ENCODE data around the gene PIANP.
A peak's percentile ranks its signal among the peaks of the same experiment; 100 is the strongest.

PIANP gene

DNA sequence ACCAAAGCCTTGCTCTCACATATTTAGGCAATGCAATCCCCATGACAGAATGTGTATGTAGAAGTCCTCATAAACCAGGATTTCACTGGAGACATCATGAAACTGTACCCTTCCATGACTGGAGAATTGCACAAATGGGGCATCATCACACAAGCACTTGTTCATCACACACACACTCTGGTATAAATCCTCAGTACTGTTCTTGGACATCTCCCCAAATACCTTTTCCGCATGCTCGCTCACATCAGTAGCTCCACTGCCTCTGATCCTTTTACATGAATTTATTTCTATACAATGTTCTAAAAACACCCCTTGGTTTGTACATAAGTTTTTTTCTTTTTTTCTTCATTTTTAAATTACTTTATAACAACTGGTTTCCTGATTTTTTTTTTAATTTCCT is 34.4 kb downstream of the PIANP start:
- no peak for DNase-seq

DNA sequence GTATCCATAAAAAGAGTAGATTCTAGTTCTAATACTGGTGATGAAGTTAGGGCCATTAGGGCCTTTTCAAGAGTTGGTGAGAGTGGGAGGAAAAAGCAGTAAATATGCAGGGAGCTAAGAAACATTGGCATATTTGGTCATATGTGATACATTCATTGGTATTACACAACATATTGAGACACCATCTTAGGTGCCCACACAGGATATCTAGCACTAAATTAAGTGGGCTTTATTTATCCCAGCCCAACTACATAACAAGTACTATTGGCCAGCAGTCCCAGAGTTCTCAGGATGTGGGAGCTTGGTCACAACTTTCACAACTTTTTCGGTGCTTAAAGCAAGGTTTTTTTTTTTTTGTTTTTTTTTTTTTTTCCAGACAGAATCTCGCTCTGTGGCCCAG is 35.7 kb downstream of the PIANP start:
- DNase-seq = no peak

- peak; percentile 100 for DNase-seq
These were observed 37.5 kb downstream of the PIANP start, which contains the start of gene ING4 for GRCh38 chr12:6662906-6663742. Gene ING4 (minus strand): TSS chr12:6663119. CDS start chr12:6663101, 18 bp downstream.

DNA sequence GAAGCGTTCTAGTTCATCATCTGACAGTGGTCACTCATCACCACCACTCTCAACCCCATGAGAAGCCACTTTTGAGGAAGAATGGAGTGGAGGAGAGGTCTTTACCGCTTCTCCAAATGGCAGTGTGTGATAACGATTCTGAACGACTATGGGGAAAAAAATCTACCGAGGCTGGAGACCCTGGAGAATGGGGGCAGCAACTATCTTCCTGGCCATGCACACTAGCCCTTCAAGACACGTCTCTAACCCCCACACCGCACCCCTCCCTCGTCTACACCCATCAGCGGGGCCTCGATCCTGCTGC is 38.1 kb downstream of the PIANP start:
- DNase-seq = no peak

DNA sequence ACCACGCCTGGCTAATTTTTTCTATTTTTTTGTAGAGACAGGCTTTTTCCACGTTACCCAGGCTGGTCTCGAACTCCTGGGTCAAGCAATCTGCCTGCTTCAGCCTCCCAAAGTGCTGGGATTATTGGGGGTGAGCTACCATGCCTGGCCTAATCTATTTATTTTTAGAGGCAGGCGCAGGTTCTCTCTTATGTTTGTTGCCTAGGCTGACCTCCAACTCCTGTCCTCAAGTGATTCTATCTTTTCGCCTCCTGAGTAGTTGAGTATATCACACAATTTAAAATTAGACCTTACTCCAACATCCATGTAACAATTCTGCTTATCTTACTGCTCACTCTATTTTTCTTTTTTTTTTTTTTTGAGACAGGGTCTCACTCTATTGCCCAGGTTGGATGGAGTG is 46.6 kb downstream of the PIANP start:
- no peak for DNase-seq

DNA sequence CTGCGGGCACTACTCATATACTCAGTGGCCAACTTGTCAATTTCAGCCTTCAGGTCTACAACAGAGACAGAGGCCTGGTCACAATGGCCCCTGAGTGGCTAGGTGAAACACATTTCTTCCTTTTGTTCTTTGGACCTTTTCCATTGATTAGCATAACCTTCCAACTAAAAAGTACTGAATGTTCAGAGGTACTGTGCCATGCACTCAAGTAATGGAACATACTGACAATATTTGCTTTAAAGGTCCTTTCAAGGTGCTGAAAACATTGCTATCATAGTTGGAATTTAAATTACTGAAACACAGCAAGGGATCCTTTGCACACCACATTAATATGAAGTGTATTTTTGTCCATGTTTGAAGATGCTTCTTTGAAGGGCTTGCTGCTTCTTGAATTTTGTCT is 47.3 kb downstream of the PIANP start:
- no peak for DNase-seq

- no peak for DNase-seq
These were observed 48.2 kb downstream of the PIANP start for GRCh38 chr12:6652391-6652790.

DNA sequence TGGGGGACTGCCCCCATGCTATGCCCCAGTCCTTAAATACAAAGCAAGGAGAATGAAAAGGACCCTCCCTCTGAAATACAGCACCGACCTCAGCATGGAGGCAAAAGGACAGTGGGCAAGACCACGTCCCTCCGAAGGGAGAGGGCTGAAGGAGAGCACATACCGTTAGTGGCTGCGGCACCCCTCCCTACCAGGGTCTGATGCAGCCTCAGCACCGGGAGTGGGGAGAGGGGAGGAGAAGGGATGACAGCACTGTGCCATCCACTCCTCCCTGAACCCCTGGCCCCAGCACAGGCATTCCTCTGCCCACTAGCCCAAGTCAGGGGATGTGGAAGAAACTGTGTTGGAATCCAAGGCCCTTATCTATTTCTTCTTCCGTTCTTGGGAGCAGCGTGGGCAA is 49.8 kb downstream of the PIANP start:
- no peak for DNase-seq

GRCh38 chr12:6647083-6647604 is 53.5 kb downstream of the PIANP start, which contains the start of gene ACRBP:
Gene ACRBP (minus strand): TSS chr12:6647432. CDS start chr12:6647366, 66 bp downstream.
- no peak for DNase-seq

GRCh38 chr12:6646276-6647082 is 54.1 kb downstream of the PIANP start:
- DNase-seq = no peak

DNA sequence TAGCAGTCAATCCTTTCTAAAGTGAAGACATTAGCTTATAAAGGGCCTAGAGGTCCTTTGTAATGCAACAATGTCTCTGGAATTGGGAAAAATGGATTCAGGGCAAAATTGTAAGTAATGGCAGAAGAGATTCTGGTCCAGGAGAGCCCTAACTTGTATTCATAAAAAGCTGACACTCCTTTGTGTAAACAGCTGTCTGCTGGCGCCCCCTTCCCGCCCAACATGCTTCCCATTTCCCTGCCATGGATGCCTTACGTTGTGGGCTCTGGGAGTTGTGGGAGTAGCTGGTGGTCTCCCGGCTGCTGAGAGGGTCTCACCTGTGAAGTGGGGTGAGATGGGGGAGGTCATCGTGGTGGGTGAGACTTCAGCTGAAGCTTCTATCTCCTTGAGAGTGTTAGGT is 55.7 kb downstream of the PIANP start:
- peak; percentile 12 for DNase-seq

GRCh38 chr12:6644257-6644596 is 56.4 kb downstream of the PIANP start:
- no peak for DNase-seq
